Measurements from ENCODE around the gene ALKBH8. TPM values are rescaled to one million over a fixed set of nuclear protein-coding genes. Genes with fewer than 3 reads are reported as not detected.
A peak's percentile ranks its signal among the peaks of the same experiment; 100 is the strongest.

Gene ALKBH8
- total and polyA plus RNA-seq, 2 experiments from 2014 or later = 6.6 to 10.7 TPM

- no peak for DNase-seq
- no peaks in the 10 kb centered on the region for H3K27me3 ChIP-seq (replicated peaks; ENCODE audit: insufficient read depth)
- peaks cover 12% of the 10 kb centered on the region for H3F3A ChIP-seq (ENCODE audit: insufficient read depth)
- no peaks in the 10 kb centered on the region for H4K20me1 ChIP-seq (ENCODE audit: insufficient read depth)
- H3K79me2 ChIP-seq (ENCODE audit: insufficient read depth) = no peaks in the 10 kb centered on the region
- no peaks in the 10 kb centered on the region for H3K9me3 ChIP-seq (ENCODE audit: low read depth)
- TF ChIP-seq EZH2 (IDR thresholded peaks at IDR 0.05; ENCODE audit: insufficient read depth, poor library complexity, severe bottlenecking) (no peak), EZH2phosphoT487 (IDR thresholded peaks at IDR 0.05; ENCODE audit: insufficient read depth, low read depth) (no peak)
- peaks cover 11% of the 10 kb centered on the region for H3K4me1 ChIP-seq (ENCODE audit: insufficient read depth)
- H3K9ac ChIP-seq = no peak overlapping the region
- 95 to 100% methylated on average over 2 of the region's 2 CpGs for WGBS, 2 experiments (ENCODE audit: low coverage in 1 of 2, low lambda C conversion rate in 2 of 2, missing lambda C conversion rate in 2 of 2)
- no peak overlapping the region for H3K4me2 ChIP-seq (ENCODE audit: unreplicated experiment)
- no peak overlapping the region for H3K27ac ChIP-seq
- no peak overlapping the region for H3K4me3 ChIP-seq
- no peaks in the 10 kb centered on the region for H3K9me2 ChIP-seq (ENCODE audit: insufficient read depth)
- H3K36me3 ChIP-seq (ENCODE audit: low read depth) = peaks cover 18% of the 10 kb centered on the region; the same call in 1 of the 2 replicates
- in situ Hi-C loops (cut with MboI) = no loop called here
- no peak overlapping the region for H2AFZ ChIP-seq
Observed at GRCh38 chr11:107549954-107550285, 15.6 kb downstream of the ALKBH8 start.

GRCh38 chr11:107549253-107549953, 16.1 kb downstream of the ALKBH8 start:
- peaks cover 18% of the 10 kb centered on the region for H3F3A ChIP-seq (ENCODE audit: insufficient read depth)
- H3K27ac ChIP-seq = no peak overlapping the region
- H4K20me1 ChIP-seq (ENCODE audit: insufficient read depth) = no peaks in the 10 kb centered on the region
- no peak for TF ChIP-seq EZH2phosphoT487 (IDR thresholded peaks at IDR 0.05; ENCODE audit: insufficient read depth, low read depth)
- TF ChIP-seq EZH2 (IDR thresholded peaks at IDR 0.05; ENCODE audit: insufficient read depth, poor library complexity, severe bottlenecking) = no peak
- no peak overlapping the region for H3K4me3 ChIP-seq
- 63 to 64% methylated on average over 6 of the region's 6 CpGs for WGBS, 2 experiments (ENCODE audit: low coverage in 1 of 2, low lambda C conversion rate in 2 of 2, missing lambda C conversion rate in 2 of 2)
- H3K9me3 ChIP-seq (ENCODE audit: low read depth) = no peaks in the 10 kb centered on the region
- in situ Hi-C loops (cut with MboI) = no loop called here
- peaks cover 17% of the 10 kb centered on the region for H3K4me1 ChIP-seq (ENCODE audit: insufficient read depth)
- H2AFZ ChIP-seq = no peak overlapping the region
- H3K79me2 ChIP-seq (ENCODE audit: insufficient read depth) = no peaks in the 10 kb centered on the region
- no peaks in the 10 kb centered on the region for H3K27me3 ChIP-seq (replicated peaks; ENCODE audit: insufficient read depth)
- no peaks in the 10 kb centered on the region for H3K9me2 ChIP-seq (ENCODE audit: insufficient read depth)
- DNase-seq = peak; percentile 61
- H3K36me3 ChIP-seq (ENCODE audit: low read depth) = peaks cover 18% of the 10 kb centered on the region; the same call in 1 of the 2 replicates
- no peak overlapping the region for H3K9ac ChIP-seq
- no peak overlapping the region for H3K4me2 ChIP-seq (ENCODE audit: unreplicated experiment)

GRCh38 chr11:107547961-107548360, 17.6 kb downstream of the ALKBH8 start:
- in situ Hi-C loops (cut with MboI) = no loop called here
- H3K9ac ChIP-seq = no peak overlapping the region
- H3K79me2 ChIP-seq (ENCODE audit: insufficient read depth) = no peaks in the 10 kb centered on the region
- H3K9me3 ChIP-seq (ENCODE audit: low read depth) = no peaks in the 10 kb centered on the region
- no peak overlapping the region for H3K27ac ChIP-seq
- no peaks in the 10 kb centered on the region for H3K27me3 ChIP-seq (replicated peaks; ENCODE audit: insufficient read depth)
- peaks cover 22% of the 10 kb centered on the region for H3F3A ChIP-seq (ENCODE audit: insufficient read depth)
- peaks cover 7% of the 10 kb centered on the region; the same call in 1 of the 2 replicates for H3K36me3 ChIP-seq (ENCODE audit: low read depth)
- H2AFZ ChIP-seq = no peak overlapping the region
- H4K20me1 ChIP-seq (ENCODE audit: insufficient read depth) = no peaks in the 10 kb centered on the region
- peaks cover 18% of the 10 kb centered on the region for H3K4me1 ChIP-seq (ENCODE audit: insufficient read depth)
- H3K4me3 ChIP-seq = no peak overlapping the region
- no peak for TF ChIP-seq EZH2phosphoT487 (IDR thresholded peaks at IDR 0.05; ENCODE audit: insufficient read depth, low read depth)
- TF ChIP-seq EZH2 (IDR thresholded peaks at IDR 0.05; ENCODE audit: insufficient read depth, poor library complexity, severe bottlenecking) = no peak
- H3K4me2 ChIP-seq (ENCODE audit: unreplicated experiment) = no peak overlapping the region
- no peak for DNase-seq
- no peaks in the 10 kb centered on the region for H3K9me2 ChIP-seq (ENCODE audit: insufficient read depth)
- 96 to 98% methylated on average over 4 of the region's 4 CpGs for WGBS, 2 experiments (ENCODE audit: low coverage in 1 of 2, low lambda C conversion rate in 2 of 2, missing lambda C conversion rate in 2 of 2)

- peak overlapping the region; percentile 62 for H3K27ac ChIP-seq
Observed at GRCh38 chr11:107545101-107545514, 20.4 kb downstream of the ALKBH8 start.

More at GRCh38 chr11:107545101-107545514, 20.4 kb downstream of the ALKBH8 start:
- peaks cover 18% of the 10 kb centered on the region for H3K4me1 ChIP-seq (ENCODE audit: insufficient read depth)
- TF ChIP-seq EZH2 (IDR thresholded peaks at IDR 0.05; ENCODE audit: insufficient read depth, poor library complexity, severe bottlenecking) (no peak), EZH2phosphoT487 (IDR thresholded peaks at IDR 0.05; ENCODE audit: insufficient read depth, low read depth) (no peak)
- peaks cover 22% of the 10 kb centered on the region for H3F3A ChIP-seq (ENCODE audit: insufficient read depth)
- H3K9ac ChIP-seq = no peak overlapping the region
- H3K4me3 ChIP-seq = no peak overlapping the region
- no peaks in the 10 kb centered on the region for H3K9me2 ChIP-seq (ENCODE audit: insufficient read depth)
- H3K79me2 ChIP-seq (ENCODE audit: insufficient read depth) = no peaks in the 10 kb centered on the region
- H4K20me1 ChIP-seq (ENCODE audit: insufficient read depth) = no peaks in the 10 kb centered on the region
- no peak overlapping the region for H2AFZ ChIP-seq
- no peaks in the 10 kb centered on the region for H3K36me3 ChIP-seq (ENCODE audit: low read depth)
- DNase-seq = peak; percentile 74
- in situ Hi-C loops (cut with MboI) = no loop called here
- no peaks in the 10 kb centered on the region for H3K9me3 ChIP-seq (ENCODE audit: low read depth)
- 69 to 72% methylated on average over 1 of the region's 1 CpG for WGBS, 2 experiments (ENCODE audit: low coverage in 1 of 2, low lambda C conversion rate in 2 of 2, missing lambda C conversion rate in 2 of 2)
- H3K4me2 ChIP-seq (ENCODE audit: unreplicated experiment) = peak overlapping the region; percentile 41
- H3K27me3 ChIP-seq (replicated peaks; ENCODE audit: insufficient read depth) = no peaks in the 10 kb centered on the region

All from GM23248 (cell line).